ENCODE data around the gene ZNF653. TPM values are rescaled to one million over a fixed set of nuclear protein-coding genes. Genes with fewer than 3 reads are reported as not detected.

The ZNF653 gene
- total RNA-seq, 1 experiment from 2014 or later, result 10.3 TPM

DNA sequence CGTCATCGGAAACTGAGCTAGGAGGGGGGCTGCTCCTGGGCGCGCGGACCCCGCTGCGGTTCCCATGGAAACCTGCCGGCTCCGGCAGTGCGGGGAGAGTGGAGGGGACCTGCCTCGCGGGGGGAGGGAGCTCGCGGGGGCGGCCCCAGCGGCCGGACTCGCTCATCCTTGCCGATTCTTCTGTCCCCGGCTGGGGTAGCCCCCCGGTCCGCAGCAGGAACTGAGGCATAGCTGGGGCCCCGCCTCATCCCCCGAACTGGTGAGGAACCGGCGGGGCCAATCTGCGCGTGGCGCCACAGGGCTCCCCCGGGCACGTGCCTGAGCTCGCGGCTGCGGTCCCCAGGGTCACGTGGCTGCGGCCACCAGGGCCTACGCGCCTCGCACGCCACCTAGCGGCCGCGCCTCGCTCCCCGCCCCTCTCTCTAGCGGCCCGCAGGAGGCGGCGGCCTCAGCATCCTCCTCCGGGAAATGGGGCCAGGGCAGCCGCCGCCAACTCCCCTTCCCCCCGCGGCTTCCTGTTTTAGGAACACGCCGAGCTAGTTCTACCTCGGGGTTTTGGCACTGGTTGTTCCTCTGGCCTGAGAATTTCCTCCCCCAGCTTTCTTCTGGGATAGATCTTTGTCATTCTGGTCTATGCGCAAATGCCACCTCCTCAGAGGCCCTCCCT is 23.1 kb downstream of the ZNF653 start (continued):
- TF ChIP-seq TP53 (CRISPR knock-in tag; IDR thresholded peaks at IDR 0.05), result peak; percentile 95
- TF ChIP-seq ZBTB43 (CRISPR knock-in tag; IDR thresholded peaks at IDR 0.05), result peak; percentile 93
- peak; percentile 61; the same call in 1 of the 2 replicates for TF ChIP-seq KAT7 (CRISPR knock-in tag; IDR thresholded peaks at IDR 0.05; ENCODE audit: borderline replicate concordance)
- TF ChIP-seq ZNF416 (CRISPR knock-in tag; IDR thresholded peaks at IDR 0.05), result peak; percentile 97
- peak; percentile 90; the same call in 1 of the 2 replicates for TF ChIP-seq ELF4 (CRISPR knock-in tag; IDR thresholded peaks at IDR 0.05; ENCODE audit: low read depth)
- no peak for TF ChIP-seq FOXJ3 (CRISPR knock-in tag; IDR thresholded peaks at IDR 0.05; ENCODE audit: borderline replicate concordance)
- 0 out of 2 replicates have a peak, but pooled peaks have one; percentile 89 for TF ChIP-seq MLX (CRISPR knock-in tag; IDR thresholded peaks at IDR 0.05)
- peak; percentile 98 for TF ChIP-seq USF2 (CRISPR knock-in tag; IDR thresholded peaks at IDR 0.05)
- no peak for TF ChIP-seq ZMAT4 (CRISPR knock-in tag; IDR thresholded peaks at IDR 0.05)
- peak; percentile 56; the same call in 1 of the 2 replicates for TF ChIP-seq E2F4 (CRISPR knock-in tag; IDR thresholded peaks at IDR 0.05; ENCODE audit: borderline replicate concordance, low read depth)
- TF ChIP-seq CBFB (CRISPR knock-in tag; IDR thresholded peaks at IDR 0.05; ENCODE audit: low read depth), result peak; percentile 91; the same call in 1 of the 2 replicates
- TF ChIP-seq OVOL2 (CRISPR knock-in tag; IDR thresholded peaks at IDR 0.05; ENCODE audit: borderline replicate concordance), result no peak
- TF ChIP-seq SP1 (CRISPR knock-in tag; conservative IDR thresholded peaks at IDR 0.05), result peak; percentile 83
- TF ChIP-seq, protein P1, sequence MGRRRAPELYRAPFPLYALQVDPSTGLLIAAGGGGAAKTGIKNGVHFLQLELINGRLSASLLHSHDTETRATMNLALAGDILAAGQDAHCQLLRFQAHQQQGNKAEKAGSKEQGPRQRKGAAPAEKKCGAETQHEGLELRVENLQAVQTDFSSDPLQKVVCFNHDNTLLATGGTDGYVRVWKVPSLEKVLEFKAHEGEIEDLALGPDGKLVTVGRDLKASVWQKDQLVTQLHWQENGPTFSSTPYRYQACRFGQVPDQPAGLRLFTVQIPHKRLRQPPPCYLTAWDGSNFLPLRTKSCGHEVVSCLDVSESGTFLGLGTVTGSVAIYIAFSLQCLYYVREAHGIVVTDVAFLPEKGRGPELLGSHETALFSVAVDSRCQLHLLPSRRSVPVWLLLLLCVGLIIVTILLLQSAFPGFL (CRISPR knock-in tag; IDR thresholded peaks at IDR 0.05; ENCODE audit: borderline replicate concordance), result 0 out of 2 replicates have a peak, but pooled peaks have one; percentile 73
- TF ChIP-seq ZNF396 (CRISPR knock-in tag; IDR thresholded peaks at IDR 0.05; ENCODE audit: borderline replicate concordance), result no peak
- TF ChIP-seq ATF6 (CRISPR knock-in tag; IDR thresholded peaks at IDR 0.05), result no peak
- TF ChIP-seq ZNF219 (CRISPR knock-in tag; IDR thresholded peaks at IDR 0.05; ENCODE audit: borderline replicate concordance), result no peak
- no peak for TF ChIP-seq JAZF1 (CRISPR knock-in tag; IDR thresholded peaks at IDR 0.05)
- TF ChIP-seq FOXP1 (CRISPR knock-in tag; IDR thresholded peaks at IDR 0.05; ENCODE audit: borderline replicate concordance), result peak; percentile 97
- TF ChIP-seq IRF1 (CRISPR knock-in tag; IDR thresholded peaks at IDR 0.05), result peak; percentile 96
- no peak for TF ChIP-seq NFYB (CRISPR knock-in tag; conservative IDR thresholded peaks at IDR 0.05; ENCODE audit: low read depth)
- TF ChIP-seq ATF1 (CRISPR knock-in tag; IDR thresholded peaks at IDR 0.05), result 0 out of 2 replicates have a peak, but pooled peaks have one; percentile 70
- peak; percentile 83 for TF ChIP-seq TEAD1 (CRISPR knock-in tag; IDR thresholded peaks at IDR 0.05)
- peak; percentile 94 for TF ChIP-seq RELA (CRISPR knock-in tag; IDR thresholded peaks at IDR 0.05; ENCODE audit: borderline replicate concordance)
- TF ChIP-seq, protein P2, sequence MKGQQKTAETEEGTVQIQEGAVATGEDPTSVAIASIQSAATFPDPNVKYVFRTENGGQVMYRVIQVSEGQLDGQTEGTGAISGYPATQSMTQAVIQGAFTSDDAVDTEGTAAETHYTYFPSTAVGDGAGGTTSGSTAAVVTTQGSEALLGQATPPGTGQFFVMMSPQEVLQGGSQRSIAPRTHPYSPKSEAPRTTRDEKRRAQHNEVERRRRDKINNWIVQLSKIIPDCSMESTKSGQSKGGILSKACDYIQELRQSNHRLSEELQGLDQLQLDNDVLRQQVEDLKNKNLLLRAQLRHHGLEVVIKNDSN (CRISPR knock-in tag; IDR thresholded peaks at IDR 0.05), result peak; percentile 99
- TF ChIP-seq CTCF (IDR thresholded peaks at IDR 0.05), result peak; percentile 97
